Gastrocnemius medialis (tissue), 4 donors: ENCODE results near the gene FLVCR1. TPM values are rescaled to one million over a fixed set of nuclear protein-coding genes. Genes with fewer than 3 reads are reported as not detected.

Experiments used
- ATAC-seq, 2 donors: fragments of 150-250 bp; one replicate each; pipeline ENCODE4 v1.9.1; 2016
- DNase-seq, 2 donors: peaks; one replicate each; pipeline ENCODE4 v3.0.0-alpha.2; 2019
- H3K27ac ChIP-seq, 4 donors: fragments of 200-600 bp; sonication (generic); 1 replicate in 1 of 4; 2 replicates in 3 of 4; pipeline ENCODE4 v1.5.1; 2016 to 2018; ENCODE audit warnings: mild to moderate bottlenecking in 2 of 4, moderate library complexity in 1 of 4
- H3K27me3 ChIP-seq, 3 donors: fragments of 200-600 bp; sonication (generic) in 2 of 3; 1 replicate in 1 of 3; 2 replicates in 2 of 3; pipeline versions ENCODE4 v1.5.1 to v1.6.0; 2016 to 2019; ENCODE audit warnings: mild to moderate bottlenecking in 1 of 3, moderate library complexity in 1 of 3
- H3K36me3 ChIP-seq, 2 donors: fragments of 200-600 bp; sonication (generic) in 1 of 2; one replicate each; pipeline ENCODE4 v1.5.1; 2017 to 2018
- H3K4me1 ChIP-seq, 2 donors: fragments of 200-600 bp; sonication (generic) in 1 of 2; one replicate each; pipeline ENCODE4 v1.5.1; 2016 to 2017; ENCODE audit warnings: mild to moderate bottlenecking in 2 of 2
- H3K4me3 ChIP-seq, 4 donors: fragments of 200-600 bp; sonication (generic) in 3 of 4; 1 replicate in 1 of 4; 2 replicates in 3 of 4; pipeline ENCODE4 v1.5.1; 2016 to 2019; ENCODE audit warnings: mild to moderate bottlenecking in 2 of 4
- H3K9me3 ChIP-seq, 3 donors: fragments of 200-600 bp; sonication (generic) in 2 of 3; 1 replicate in 1 of 3; 2 replicates in 2 of 3; pipeline ENCODE4 v1.5.1; 2016 to 2019
- CTCF ChIP-seq, 5 experiments: fragments of 450-650 bp in 3 of 5; fragments of 200-600 bp in 2 of 5; sonication (generic) in 2 of 5; IDR thresholded peaks in 4 of 5; conservative IDR thresholded peaks in 1 of 5; 1 replicate in 4 of 5; 2 replicates in 1 of 5; pipeline ENCODE4 v1.5.1; 2016 to 2019; ENCODE audit warnings: antibody characterized with exemption in 5 of 5, mild to moderate bottlenecking in 3 of 5, moderate library complexity in 3 of 5
- POLR2A ChIP-seq, 2 donors: fragments of 450-650 bp; IDR thresholded peaks; one replicate each; pipeline ENCODE4 v1.6.1; 2017; ENCODE audit warnings: antibody characterized with exemption in 2 of 2, mild to moderate bottlenecking in 2 of 2, moderate library complexity in 2 of 2
- in situ Hi-C, 4 donors: fragments of 200-750 bp; cut with MboI; loops; one replicate each; pipeline versions ENCODE4 v1.15.0 to v1.8.0; 2017; ENCODE audit warnings: low sequenced_read_pairs in 4 of 4
- intact Hi-C: fragments of 100-400 bp; cut with DNase I; formaldehyde crosslinking; loops from one replicate; pipeline ENCODE4 v1.15.1; 2023; ENCODE audit warnings: low total_unique reads
- total RNA-seq, 4 donors: library from RNA; depleted of rRNA; stranded (reverse); fragments of >200 nt; gene quantifications; one replicate each; pipeline versions ENCODE4 v1.1.0 to v1.2.3, GENCODE V29; 2016

FLVCR1 gene
- 10 to 100 TPM in 1 of 4 donors, 1 to 10 TPM in 2, under 1 TPM in 1; 0.66 to 19.8 (median 1.7) TPM for total RNA-seq

- intact Hi-C loops (loop anchor here (5.0 kb wide), 3 partner anchors 66 to 154 kb away; partner anchors contain the start of genes NSL1 and TATDN3), in situ Hi-C loops (no loop called here)
- Histone ChIP-seq H3K27ac (peak within 1 kb of the TSS; percentile 84 to 87 (median 86)), H3K27me3 (no peaks in the 10 kb centered on the region), H3K36me3 (no peaks in the 10 kb centered on the region), H3K4me1 (peaks cover 7 to 14% of the 10 kb centered on the region in 2 donors), H3K9me3 (no peaks in the 10 kb centered on the region), H3K4me3 (peak within 1 kb of the TSS; percentile 86 to 98 (median 96))
- ATAC-seq (peak; percentile 97 to 98), DNase-seq (peak; percentile 94)
- TF ChIP-seq POLR2A (IDR thresholded peaks at IDR 0.05): peak; percentile 59 to 75
- TF ChIP-seq CTCF (IDR thresholded peaks at IDR 0.05 in 4 of 5, conservative IDR thresholded peaks at IDR 0.05 in 1 of 5): no peak
Observed at GRCh38 chr1:212857992-212858460, at the start of gene FLVCR1. Gene FLVCR1 (plus strand): TSS chr1:212858275. CDS start chr1:212858453, 178 bp downstream.

GRCh38 chr1:212814537-212815334 lies 43.3 kb upstream of the FLVCR1 start:
- H3K36me3 ChIP-seq: peaks cover 0 to 16% of the 10 kb centered on the region in 2 donors
- ATAC-seq: no peak
- H3K4me1 ChIP-seq: no peaks in the 10 kb centered on the region
- no peaks in the 10 kb centered on the region for H3K9me3 ChIP-seq
- H3K27ac ChIP-seq: no peak overlapping the region
- TF ChIP-seq CTCF (IDR thresholded peaks at IDR 0.05 in 4 of 5, conservative IDR thresholded peaks at IDR 0.05 in 1 of 5): peak in 1 of 5 experiments; percentile 44
- no peak for TF ChIP-seq POLR2A (IDR thresholded peaks at IDR 0.05)
- in situ Hi-C loops (loop anchor here (10.0 to 25.0 kb wide), 2 partner anchors 173 to 180 kb away; no protein-coding TSS in a partner anchor), intact Hi-C loops (loop anchor here (1.0 kb wide), 1 partner anchor 181 kb away; no protein-coding TSS in a partner anchor)
- DNase-seq: no peak
- no peaks in the 10 kb centered on the region for H3K27me3 ChIP-seq
- H3K4me3 ChIP-seq: no peak overlapping the region

DNA sequence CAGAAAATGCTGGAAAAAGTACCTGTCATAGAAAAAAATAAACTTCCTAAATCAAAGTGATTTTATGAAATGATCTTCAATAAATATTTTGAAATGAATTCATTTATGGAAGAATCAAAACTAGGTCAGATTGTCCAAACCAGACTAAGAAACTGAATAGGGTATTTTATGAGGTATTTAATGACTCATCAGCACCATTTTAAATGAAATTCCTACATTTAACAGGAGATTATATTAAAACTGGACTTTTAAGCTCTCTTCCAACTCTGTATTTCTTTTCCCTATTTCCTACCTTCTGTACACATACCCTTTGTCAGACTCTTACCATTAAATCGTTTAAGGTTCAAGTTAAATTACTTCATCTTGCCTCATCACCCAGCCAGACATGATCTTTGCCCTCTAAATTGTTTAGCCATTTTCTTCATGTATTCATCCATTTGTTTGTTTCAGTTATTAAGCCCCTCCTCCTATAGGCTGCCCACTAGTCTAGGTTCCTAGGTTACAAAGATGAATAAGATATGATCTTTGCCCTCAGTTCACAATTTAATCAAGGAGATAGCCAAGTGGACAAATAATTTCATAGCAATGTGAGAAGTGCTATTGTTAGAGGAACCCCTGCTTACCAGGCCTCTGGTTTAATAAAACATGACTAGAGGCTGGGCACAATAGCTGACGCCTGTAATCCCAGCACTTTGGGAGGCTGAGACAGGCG lies 41.4 kb upstream of the FLVCR1 start:
- in situ Hi-C loops: loop anchor here (10.0 to 25.0 kb wide), 2 partner anchors 171 to 178 kb away; no protein-coding TSS in a partner anchor
- ATAC-seq: no peak
- intact Hi-C loops: no loop called here
- Histone ChIP-seq H3K36me3 (peaks cover 0 to 13% of the 10 kb centered on the region in 2 donors), H3K4me1 (no peaks in the 10 kb centered on the region), H3K9me3 (no peaks in the 10 kb centered on the region), H3K27ac (no peak overlapping the region), H3K4me3 (no peak overlapping the region), H3K27me3 (no peaks in the 10 kb centered on the region)
- TF ChIP-seq CTCF (IDR thresholded peaks at IDR 0.05 in 4 of 5, conservative IDR thresholded peaks at IDR 0.05 in 1 of 5): no peak
- TF ChIP-seq POLR2A (IDR thresholded peaks at IDR 0.05): no peak
- DNase-seq: no peak

GRCh38 chr1:212819726-212820125 lies 38.3 kb upstream of the FLVCR1 start:
- peaks cover 0 to 2% of the 10 kb centered on the region in 2 donors for H3K36me3 ChIP-seq
- intact Hi-C loops (no loop called here), in situ Hi-C loops (loop anchor here (10.0 to 25.0 kb wide), 2 partner anchors 168 to 175 kb away; no protein-coding TSS in a partner anchor)
- H3K4me1 ChIP-seq: no peaks in the 10 kb centered on the region
- no peak overlapping the region for H3K4me3 ChIP-seq
- DNase-seq (no peak), ATAC-seq (no peak)
- no peak overlapping the region for H3K27ac ChIP-seq
- no peaks in the 10 kb centered on the region for H3K9me3 ChIP-seq
- TF ChIP-seq CTCF (IDR thresholded peaks at IDR 0.05 in 4 of 5, conservative IDR thresholded peaks at IDR 0.05 in 1 of 5) (no peak), POLR2A (IDR thresholded peaks at IDR 0.05) (no peak)
- H3K27me3 ChIP-seq: no peaks in the 10 kb centered on the region
